ENCODE data around the gene CEBPZOS. TPM values are rescaled to one million over a fixed set of nuclear protein-coding genes. Genes with fewer than 3 reads are reported as not detected.

CEBPZOS gene
- total RNA-seq, 2 donors from 2014 or later, result 13.7 to 25.5 TPM

- Histone ChIP-seq H3K9me3 (no peaks in the 10 kb centered on the region), H3K27me3 (replicated peaks; ENCODE audit: insufficient read depth) (no peaks in the 10 kb centered on the region), H3K27ac (no peak overlapping the region), H3K4me3 (no peak overlapping the region), H3K4me1 (ENCODE audit: control insufficient read depth in 1 of 2, low read depth in 2 of 2) (no peaks in the 10 kb centered on the region), H3K36me3 (no peaks in the 10 kb centered on the region)
- no peak for DNase-seq (ENCODE audit: low spot score)
- TF ChIP-seq, protein P1, sequence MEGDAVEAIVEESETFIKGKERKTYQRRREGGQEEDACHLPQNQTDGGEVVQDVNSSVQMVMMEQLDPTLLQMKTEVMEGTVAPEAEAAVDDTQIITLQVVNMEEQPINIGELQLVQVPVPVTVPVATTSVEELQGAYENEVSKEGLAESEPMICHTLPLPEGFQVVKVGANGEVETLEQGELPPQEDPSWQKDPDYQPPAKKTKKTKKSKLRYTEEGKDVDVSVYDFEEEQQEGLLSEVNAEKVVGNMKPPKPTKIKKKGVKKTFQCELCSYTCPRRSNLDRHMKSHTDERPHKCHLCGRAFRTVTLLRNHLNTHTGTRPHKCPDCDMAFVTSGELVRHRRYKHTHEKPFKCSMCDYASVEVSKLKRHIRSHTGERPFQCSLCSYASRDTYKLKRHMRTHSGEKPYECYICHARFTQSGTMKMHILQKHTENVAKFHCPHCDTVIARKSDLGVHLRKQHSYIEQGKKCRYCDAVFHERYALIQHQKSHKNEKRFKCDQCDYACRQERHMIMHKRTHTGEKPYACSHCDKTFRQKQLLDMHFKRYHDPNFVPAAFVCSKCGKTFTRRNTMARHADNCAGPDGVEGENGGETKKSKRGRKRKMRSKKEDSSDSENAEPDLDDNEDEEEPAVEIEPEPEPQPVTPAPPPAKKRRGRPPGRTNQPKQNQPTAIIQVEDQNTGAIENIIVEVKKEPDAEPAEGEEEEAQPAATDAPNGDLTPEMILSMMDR (IDR thresholded peaks at IDR 0.05), result no peak
- ATAC-seq (ENCODE audit: insufficient number of reproducible peaks, low FRiP score, low read depth), result no peak
These were observed 14.3 kb upstream of the CEBPZOS start for GRCh38 chr2:37181726-37182684.

GRCh38 chr2:37188570-37188969 lies 7.7 kb upstream of the CEBPZOS start, which contains the start of gene SULT6B1:
Gene SULT6B1, minus strand, starts transcription at chr2:37188670. Its CDS starts 30 bp downstream, at chr2:37188640.
- Histone ChIP-seq H3K27ac (no peak within 1 kb of the TSS), H3K27me3 (replicated peaks; ENCODE audit: insufficient read depth) (no peaks in the 10 kb centered on the region), H3K4me1 (ENCODE audit: control insufficient read depth in 1 of 2, low read depth in 2 of 2) (peaks cover 0 to 4% of the 10 kb centered on the region in 2 donors), H3K36me3 (no peaks in the 10 kb centered on the region), H3K4me3 (no peak within 1 kb of the TSS), H3K9me3 (no peaks in the 10 kb centered on the region)
- DNase-seq (ENCODE audit: low spot score) (no peak), ATAC-seq (ENCODE audit: insufficient number of reproducible peaks, low FRiP score, low read depth) (no peak)
- TF ChIP-seq, protein P1 (IDR thresholded peaks at IDR 0.05), result no peak

DNA sequence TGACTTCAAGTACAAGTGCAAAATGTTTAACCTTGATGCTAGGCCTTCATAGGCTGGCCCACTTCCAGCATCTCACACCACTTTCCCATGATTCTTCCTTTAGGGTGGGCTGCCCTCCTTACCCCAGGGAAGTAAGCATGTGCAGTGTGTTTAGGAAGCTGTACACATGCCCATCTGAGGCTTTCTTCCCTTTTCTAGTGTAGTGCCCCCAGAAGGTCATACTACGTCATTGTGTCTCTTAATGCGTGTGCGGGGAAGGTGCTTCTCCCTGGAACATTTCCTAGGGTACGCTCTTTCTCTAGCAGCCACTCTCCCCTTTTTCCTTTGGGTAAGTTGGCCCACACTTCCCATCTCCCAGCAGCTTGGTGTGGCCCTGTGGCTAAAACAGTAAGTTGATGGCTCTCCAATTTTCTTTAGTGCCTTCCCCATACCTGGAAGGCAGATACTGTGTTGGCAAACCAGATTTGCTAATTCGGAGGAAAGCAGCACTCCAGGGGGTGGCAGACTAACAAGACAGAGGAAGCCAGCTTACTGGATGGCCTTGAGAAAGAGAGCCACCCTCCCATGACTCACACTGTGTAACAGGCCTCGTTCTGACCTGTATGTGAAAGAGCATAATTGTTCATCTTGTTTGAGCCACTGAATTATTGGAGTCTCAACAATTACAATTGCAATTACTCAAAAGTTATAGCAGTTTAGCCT lies 6.7 kb upstream of the CEBPZOS start:
- ATAC-seq (ENCODE audit: insufficient number of reproducible peaks, low FRiP score, low read depth) (no peak), DNase-seq (ENCODE audit: low spot score) (no peak)
- no peaks in the 10 kb centered on the region for H3K9me3 ChIP-seq
- H3K4me3 ChIP-seq, result no peak overlapping the region
- H3K36me3 ChIP-seq, result no peaks in the 10 kb centered on the region
- no peaks in the 10 kb centered on the region for H3K27me3 ChIP-seq (replicated peaks; ENCODE audit: insufficient read depth)
- H3K4me1 ChIP-seq (ENCODE audit: control insufficient read depth in 1 of 2, low read depth in 2 of 2), result peaks cover 0 to 4% of the 10 kb centered on the region in 2 donors
- H3K27ac ChIP-seq, result no peak overlapping the region
- TF ChIP-seq, protein P1 (IDR thresholded peaks at IDR 0.05), result no peak

DNA sequence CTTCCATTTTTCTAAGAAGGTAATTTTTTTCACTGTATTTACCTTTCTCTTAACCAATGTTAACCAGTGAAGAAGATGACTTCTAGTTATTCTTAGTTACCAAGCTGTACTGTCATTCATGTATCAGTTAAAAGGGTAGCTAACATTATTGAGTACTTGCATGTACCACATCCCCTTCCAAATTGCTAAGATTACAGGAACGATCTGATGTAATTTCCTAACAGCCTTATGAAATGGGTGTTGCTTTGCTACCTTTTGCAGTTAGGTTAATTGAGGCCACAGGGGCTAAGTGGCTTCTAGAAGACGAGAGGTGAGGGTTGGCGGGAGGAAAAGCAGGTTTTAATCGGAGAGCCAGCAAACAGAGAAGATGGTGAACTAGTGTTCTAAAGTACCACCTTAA lies 6.0 kb upstream of the CEBPZOS start:
- Histone ChIP-seq H3K27me3 (replicated peaks; ENCODE audit: insufficient read depth) (no peaks in the 10 kb centered on the region), H3K4me3 (no peak overlapping the region), H3K4me1 (ENCODE audit: control insufficient read depth in 1 of 2, low read depth in 2 of 2) (peaks cover 0 to 4% of the 10 kb centered on the region in 2 donors), H3K27ac (no peak overlapping the region), H3K9me3 (no peaks in the 10 kb centered on the region), H3K36me3 (no peaks in the 10 kb centered on the region)
- ATAC-seq (ENCODE audit: insufficient number of reproducible peaks, low FRiP score, low read depth) (no peak), DNase-seq (ENCODE audit: low spot score) (no peak)
- TF ChIP-seq, protein P1 (IDR thresholded peaks at IDR 0.05), result no peak

DNA sequence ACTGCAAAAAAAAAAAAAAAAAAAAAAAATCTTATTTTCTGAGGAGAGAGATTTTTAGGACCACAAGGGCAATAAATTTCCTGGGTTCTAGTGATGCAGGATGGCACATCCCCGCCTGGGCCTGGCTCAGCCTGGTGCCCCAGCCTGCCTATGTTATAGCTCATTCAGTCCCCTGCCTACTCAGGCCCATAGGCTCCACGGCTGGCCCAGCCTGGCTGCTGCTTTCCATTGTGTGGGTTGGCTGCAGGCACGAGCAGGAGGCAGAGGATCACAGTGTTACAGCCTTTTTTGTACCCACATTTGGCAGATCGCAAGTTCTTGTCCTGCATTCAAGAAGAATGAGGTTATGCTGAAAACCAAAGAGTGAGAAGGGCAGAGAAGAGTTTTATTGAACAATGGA lies 5.0 kb upstream of the CEBPZOS start:
- H3K4me1 ChIP-seq (ENCODE audit: control insufficient read depth in 1 of 2, low read depth in 2 of 2), result peaks cover 0 to 7% of the 10 kb centered on the region in 2 donors
- no peaks in the 10 kb centered on the region for H3K27me3 ChIP-seq (replicated peaks; ENCODE audit: insufficient read depth)
- DNase-seq (ENCODE audit: low spot score), result no peak
- H3K9me3 ChIP-seq, result no peaks in the 10 kb centered on the region
- no peaks in the 10 kb centered on the region for H3K36me3 ChIP-seq
- H3K27ac ChIP-seq, result no peak overlapping the region
- ATAC-seq (ENCODE audit: insufficient number of reproducible peaks, low FRiP score, low read depth), result no peak
- H3K4me3 ChIP-seq, result no peak overlapping the region
- TF ChIP-seq, protein P1 (IDR thresholded peaks at IDR 0.05), result no peak

Data from thoracic aorta (tissue), 2 donors.